GM12873 (cell line): Measurements from ENCODE around the gene ALOX5.

ENCODE experiments used
- TF ChIP-seq, protein P1 (sequence below): IDR thresholded peaks from 2 replicates; pipeline ENCODE4 v1.5.1; 2012; ENCODE audit warnings: low read depth, mild to moderate bottlenecking, moderate library complexity, low read length, control low read depth; ENCODE audit not compliant: insufficient read depth; ENCODE audit errors: missing control alignments

The ALOX5 gene

DNA sequence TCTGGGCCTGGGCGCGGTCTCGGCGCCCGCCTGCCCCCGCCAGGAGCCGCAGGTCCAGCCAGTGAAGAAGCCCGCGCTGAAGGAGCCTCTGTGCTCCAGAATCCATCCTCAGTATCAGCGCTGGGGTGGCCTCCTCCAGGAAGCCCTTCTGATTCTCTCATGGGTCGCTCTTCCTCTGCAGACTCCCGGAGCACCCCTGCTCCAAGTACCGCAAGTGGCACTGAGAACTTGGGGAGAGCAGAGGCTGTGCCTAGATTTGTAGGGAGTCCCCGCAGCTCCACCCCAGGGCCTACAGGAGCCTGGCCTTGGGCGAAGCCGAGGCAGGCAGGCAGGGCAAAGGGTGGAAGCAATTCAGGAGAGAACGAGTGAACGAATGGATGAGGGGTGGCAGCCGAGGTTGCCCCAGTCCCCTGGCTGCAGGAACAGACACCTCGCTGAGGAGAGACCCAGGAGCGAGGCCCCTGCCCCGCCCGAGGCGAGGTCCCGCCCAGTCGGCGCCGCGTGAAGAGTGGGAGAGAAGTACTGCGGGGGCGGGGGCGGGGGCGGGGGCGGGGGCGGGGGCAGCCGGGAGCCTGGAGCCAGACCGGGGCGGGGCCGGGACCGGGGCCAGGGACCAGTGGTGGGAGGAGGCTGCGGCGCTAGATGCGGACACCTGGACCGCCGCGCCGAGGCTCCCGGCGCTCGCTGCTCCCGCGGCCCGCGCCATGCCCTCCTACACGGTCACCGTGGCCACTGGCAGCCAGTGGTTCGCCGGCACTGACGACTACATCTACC lies at the start of gene ALOX5:
TSS of gene ALOX5 (plus strand) at position 641 of the 774 bp plus-strand sequence. CDS start at position 705, 64 bp downstream.
- TF ChIP-seq, protein P1, sequence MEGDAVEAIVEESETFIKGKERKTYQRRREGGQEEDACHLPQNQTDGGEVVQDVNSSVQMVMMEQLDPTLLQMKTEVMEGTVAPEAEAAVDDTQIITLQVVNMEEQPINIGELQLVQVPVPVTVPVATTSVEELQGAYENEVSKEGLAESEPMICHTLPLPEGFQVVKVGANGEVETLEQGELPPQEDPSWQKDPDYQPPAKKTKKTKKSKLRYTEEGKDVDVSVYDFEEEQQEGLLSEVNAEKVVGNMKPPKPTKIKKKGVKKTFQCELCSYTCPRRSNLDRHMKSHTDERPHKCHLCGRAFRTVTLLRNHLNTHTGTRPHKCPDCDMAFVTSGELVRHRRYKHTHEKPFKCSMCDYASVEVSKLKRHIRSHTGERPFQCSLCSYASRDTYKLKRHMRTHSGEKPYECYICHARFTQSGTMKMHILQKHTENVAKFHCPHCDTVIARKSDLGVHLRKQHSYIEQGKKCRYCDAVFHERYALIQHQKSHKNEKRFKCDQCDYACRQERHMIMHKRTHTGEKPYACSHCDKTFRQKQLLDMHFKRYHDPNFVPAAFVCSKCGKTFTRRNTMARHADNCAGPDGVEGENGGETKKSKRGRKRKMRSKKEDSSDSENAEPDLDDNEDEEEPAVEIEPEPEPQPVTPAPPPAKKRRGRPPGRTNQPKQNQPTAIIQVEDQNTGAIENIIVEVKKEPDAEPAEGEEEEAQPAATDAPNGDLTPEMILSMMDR: no peak

DNA sequence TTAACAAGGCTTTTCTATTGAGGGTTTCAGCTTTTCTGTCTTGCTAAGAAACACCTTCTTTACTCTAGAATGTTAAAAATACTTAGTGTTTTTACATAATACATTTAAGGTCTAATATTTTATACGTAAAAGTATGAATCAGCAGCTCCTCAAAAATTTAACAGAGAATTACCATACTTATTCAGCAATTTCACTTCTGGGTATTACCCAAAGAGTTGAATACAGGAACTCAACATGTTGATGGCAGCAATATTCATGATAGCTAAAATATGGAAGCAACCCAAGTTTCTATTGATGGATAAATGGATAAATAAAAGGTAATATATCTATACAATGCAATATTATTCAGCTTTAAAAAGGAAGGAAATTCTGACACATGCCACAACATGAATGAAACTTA lies 48.9 kb upstream of the ALOX5 start:
- TF ChIP-seq, protein P1: no peak

DNA sequence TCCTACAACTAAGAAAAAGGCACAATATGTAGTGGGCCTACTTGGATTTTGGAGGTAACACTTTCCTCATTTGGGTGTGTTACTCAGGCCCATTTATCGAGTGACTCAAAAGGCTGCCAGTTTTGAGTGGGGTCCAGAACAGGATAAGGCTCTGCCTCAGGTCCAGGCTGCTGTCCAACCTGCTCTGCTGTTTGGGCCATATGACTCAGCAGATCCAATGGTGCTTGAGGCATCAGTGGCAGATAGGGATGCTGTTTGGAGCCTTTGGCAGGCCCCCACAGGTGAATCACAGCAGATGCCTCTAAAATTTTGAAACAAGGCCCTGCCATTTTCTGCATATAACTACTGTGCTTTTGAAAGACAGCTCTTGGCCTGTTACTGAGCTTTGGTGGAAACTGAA lies 34.1 kb upstream of the ALOX5 start:
- TF ChIP-seq, protein P1: no peak

DNA sequence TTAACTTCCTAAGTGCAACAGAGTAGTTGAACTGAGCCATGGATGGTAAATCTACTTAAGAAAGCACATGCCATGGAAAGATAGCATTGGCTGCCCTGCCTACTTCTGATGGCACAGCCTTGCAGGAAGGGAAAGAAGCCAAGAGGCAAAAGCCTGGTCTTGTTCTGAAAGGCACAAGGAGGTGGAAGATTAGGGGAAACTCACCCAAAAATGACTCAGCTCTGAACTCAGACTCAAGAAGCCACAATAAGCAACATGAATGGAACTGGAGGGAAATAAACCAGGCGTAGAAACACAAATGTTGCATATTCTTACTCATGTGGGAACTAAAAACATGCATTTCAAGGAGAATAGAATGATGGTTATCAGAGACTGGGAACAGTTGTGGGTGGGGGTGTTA lies 20.8 kb upstream of the ALOX5 start:
- TF ChIP-seq, protein P1: no peak

DNA sequence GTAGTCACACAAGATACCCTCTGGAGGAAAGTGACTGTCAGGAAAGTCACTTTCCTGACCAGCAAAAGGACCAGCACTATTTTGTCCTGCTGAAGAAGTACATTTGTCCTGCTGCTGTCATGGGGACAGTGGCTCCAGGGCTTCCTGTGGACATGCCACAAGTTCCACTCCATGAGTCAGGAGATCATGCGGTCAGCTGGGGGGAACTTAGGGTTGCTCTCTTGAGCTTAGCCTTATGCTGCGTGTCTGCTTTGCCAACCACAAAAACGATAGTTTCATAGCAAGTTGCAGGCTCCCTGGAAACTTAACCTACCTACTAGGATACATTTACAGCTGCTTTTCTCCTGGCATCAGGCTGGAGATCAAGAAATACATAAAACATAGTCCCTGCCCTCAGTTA lies 19.8 kb upstream of the ALOX5 start:
- TF ChIP-seq, protein P1: no peak

DNA sequence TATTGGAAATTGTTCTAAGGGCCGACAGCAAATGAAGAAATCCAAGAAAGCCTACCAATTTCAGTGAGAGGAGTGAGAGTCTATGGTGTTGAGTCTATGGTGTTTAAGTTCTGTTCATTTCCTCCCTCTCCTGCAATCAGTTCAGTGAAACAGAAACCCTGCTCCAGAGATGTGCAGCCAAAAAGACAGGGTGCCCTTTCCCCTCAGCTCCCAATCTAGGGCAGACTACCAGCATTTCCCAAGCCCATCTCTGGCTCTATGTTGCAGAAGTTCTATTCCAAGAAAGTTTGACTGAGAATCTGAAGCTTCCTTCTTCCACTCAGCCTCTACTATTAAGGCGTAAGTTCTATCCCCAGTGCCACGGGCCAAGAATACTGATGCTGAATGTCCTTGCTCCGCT lies 18.5 kb upstream of the ALOX5 start:
- TF ChIP-seq, protein P1: no peak

DNA sequence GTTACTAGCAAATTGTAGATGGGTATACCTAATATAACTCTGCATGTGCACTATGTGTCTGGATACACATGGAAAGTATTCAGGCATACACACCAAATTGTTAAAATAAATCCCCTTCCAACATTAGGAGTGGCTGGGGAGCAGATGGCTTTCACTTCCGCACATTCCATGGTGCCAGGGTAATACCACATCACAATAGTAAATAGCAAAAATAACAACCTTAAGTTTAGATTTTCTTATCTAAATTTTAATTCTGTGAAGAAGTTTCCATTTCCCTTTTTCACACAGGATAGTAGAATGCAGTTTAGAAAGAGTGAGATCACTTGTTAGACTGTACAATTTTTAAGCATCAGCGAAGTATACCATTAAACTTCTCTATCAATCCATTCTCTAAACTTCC lies 5.8 kb upstream of the ALOX5 start:
- TF ChIP-seq, protein P1: no peak
